Tibial nerve (tissue), 4 donors: ENCODE results near the gene CEBPG. TPM values are rescaled to one million over a fixed set of nuclear protein-coding genes. Genes with fewer than 3 reads are reported as not detected.

Source experiments
- DNase-seq, 2 donors: peaks; one replicate each; pipeline ENCODE4 v3.0.0-alpha.2; 2019; ENCODE audit warnings: low spot score in 2 of 2
- H3K27ac ChIP-seq, 4 donors: fragments of 200-600 bp; sonication (generic) in 3 of 4; one replicate each; pipeline ENCODE4 v1.5.1; 2017 to 2019; ENCODE audit warnings: mild to moderate bottlenecking in 1 of 4
- H3K27me3 ChIP-seq, 2 donors: fragments of 200-600 bp; sonication (generic) in 1 of 2; one replicate each; pipeline versions ENCODE4 v1.5.1 to v1.6.0; 2017 to 2019
- H3K36me3 ChIP-seq, 3 donors: fragments of 200-600 bp; sonication (generic); one replicate each; pipeline ENCODE4 v1.5.1; 2018 to 2019
- H3K4me1 ChIP-seq, 4 donors: fragments of 200-600 bp; sonication (generic) in 3 of 4; one replicate each; pipeline ENCODE4 v1.5.1; 2017 to 2019
- H3K4me3 ChIP-seq, 4 donors: fragments of 200-600 bp; sonication (generic) in 3 of 4; one replicate each; pipeline ENCODE4 v1.5.1; 2017 to 2019; ENCODE audit warnings: mild to moderate bottlenecking in 1 of 4, moderate library complexity in 1 of 4
- H3K9me3 ChIP-seq, 4 donors: fragments of 200-600 bp; sonication (generic) in 3 of 4; one replicate each; pipeline ENCODE4 v1.5.1; 2017 to 2019
- EP300 ChIP-seq, 2 donors: sonication (generic); formaldehyde crosslinking; IDR thresholded peaks; one replicate each; pipeline ENCODE4 v1.6.1; 2017; ENCODE audit warnings: antibody characterized with exemption in 2 of 2, mild to moderate bottlenecking in 1 of 2
- POLR2A ChIP-seq, 2 donors: fragments of 450-650 bp; IDR thresholded peaks; one replicate each; pipeline ENCODE4 v1.6.1; 2017; ENCODE audit warnings: antibody characterized with exemption in 2 of 2, mild to moderate bottlenecking in 2 of 2, moderate library complexity in 2 of 2
- WGBS, 2 donors: methylation state at CpG; one replicate each; pipeline ENCODE4 v1.1.5; 2018; 5-methylcytosine and 5-hydroxymethylcytosine counted together
- total RNA-seq, 4 donors: library from RNA; depleted of rRNA; stranded (reverse); fragments of >200 nt; gene quantifications; one replicate each; pipeline ENCODE4 v1.1.0, GENCODE V29; 2016
- TF ChIP-seq, protein P1 (sequence below), 5 experiments: fragments of 200-600 bp in 3 of 5; fragments of 450-650 bp in 2 of 5; sonication (generic) in 3 of 5; IDR thresholded peaks; one replicate each; pipeline ENCODE4 v1.5.1; 2016 to 2019; ENCODE audit warnings: antibody characterized with exemption in 5 of 5, mild to moderate bottlenecking in 3 of 5, moderate library complexity in 2 of 5

The CEBPG gene
- total RNA-seq, 4 donors from 2014 or later: 15.5 to 18.6 (median 16.7) TPM

DNA sequence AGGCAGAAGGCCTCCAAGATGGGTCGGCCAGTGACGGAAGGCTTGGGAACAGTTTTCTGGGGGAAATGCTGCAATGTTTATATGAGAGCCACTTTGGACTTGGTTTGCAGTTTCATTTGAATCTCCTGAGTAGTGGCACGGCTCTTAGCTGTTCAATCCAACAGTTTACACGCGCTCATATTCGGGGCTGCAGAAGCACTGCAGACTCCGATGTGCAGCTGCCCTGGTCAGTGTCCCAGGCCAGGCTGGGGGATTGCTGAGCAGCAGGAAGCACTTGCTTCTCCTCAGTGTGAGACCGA is 31.7 kb downstream of the CEBPG start:
- Histone ChIP-seq H3K4me3 (no peak overlapping the region), H3K27ac (peak overlapping the region in 1 of 4 donors; percentile 7), H3K9me3 (no peaks in the 10 kb centered on the region), H3K4me1 (peaks cover 0 to 16% (median 0%) of the 10 kb centered on the region in 4 donors), H3K36me3 (peaks cover 0 to 31% (median 0%) of the 10 kb centered on the region in 3 donors), H3K27me3 (no peaks in the 10 kb centered on the region)
- TF ChIP-seq, protein P1, sequence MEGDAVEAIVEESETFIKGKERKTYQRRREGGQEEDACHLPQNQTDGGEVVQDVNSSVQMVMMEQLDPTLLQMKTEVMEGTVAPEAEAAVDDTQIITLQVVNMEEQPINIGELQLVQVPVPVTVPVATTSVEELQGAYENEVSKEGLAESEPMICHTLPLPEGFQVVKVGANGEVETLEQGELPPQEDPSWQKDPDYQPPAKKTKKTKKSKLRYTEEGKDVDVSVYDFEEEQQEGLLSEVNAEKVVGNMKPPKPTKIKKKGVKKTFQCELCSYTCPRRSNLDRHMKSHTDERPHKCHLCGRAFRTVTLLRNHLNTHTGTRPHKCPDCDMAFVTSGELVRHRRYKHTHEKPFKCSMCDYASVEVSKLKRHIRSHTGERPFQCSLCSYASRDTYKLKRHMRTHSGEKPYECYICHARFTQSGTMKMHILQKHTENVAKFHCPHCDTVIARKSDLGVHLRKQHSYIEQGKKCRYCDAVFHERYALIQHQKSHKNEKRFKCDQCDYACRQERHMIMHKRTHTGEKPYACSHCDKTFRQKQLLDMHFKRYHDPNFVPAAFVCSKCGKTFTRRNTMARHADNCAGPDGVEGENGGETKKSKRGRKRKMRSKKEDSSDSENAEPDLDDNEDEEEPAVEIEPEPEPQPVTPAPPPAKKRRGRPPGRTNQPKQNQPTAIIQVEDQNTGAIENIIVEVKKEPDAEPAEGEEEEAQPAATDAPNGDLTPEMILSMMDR (IDR thresholded peaks at IDR 0.05): no peak
- no peak for TF ChIP-seq EP300 (IDR thresholded peaks at IDR 0.05)
- no peak for TF ChIP-seq POLR2A (IDR thresholded peaks at IDR 0.05)
- 75 to 80% methylated on average over 8 of the region's 8 CpGs for WGBS, 2 donors
- DNase-seq: no peak

DNA sequence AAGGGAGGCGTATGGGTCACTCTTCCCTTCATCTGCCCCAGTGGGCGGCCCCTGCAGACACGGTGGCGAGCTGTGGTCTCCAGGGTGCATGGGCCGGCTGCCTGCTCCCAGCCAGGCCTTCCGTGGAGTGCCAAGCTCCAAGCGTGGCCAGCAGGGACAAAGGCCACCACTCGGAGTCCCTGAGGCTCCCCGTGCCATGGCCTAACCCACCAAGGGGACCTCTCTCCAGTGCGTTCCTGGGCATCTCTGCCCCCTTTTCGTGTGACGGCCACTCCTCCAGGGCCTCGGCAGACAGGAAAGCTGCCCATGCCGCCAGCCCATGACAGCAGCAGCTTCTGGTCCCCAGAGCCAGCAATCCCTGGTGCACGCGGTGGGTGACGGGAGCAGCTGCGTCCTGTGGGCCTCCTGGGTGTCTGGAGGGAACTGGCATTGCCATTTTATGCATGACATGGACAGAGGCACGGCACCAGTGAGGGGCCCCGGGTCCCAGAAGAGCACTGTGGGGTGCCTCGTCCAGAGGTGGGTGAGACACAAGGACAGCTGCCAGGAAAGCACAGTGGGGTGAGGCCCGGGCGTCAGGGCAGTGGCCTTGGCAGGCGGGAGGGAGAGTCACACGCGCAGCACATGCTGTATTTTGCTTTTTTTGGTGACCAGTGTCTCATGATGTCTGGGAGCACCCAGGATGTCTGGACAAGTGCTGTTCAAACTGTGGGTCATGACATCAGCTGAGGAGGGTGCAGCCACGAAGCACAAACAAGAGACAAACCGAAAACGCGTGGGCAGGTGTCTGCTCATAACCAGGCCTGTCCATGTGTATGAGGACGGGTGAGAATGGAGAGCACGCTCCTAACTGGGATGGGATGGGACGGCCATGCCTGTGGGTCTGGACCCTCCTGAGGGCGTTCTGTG is 32.3 kb downstream of the CEBPG start:
- WGBS, 2 donors: 83 to 84% methylated on average over 22 to 32 of the region's 34 CpGs
- Histone ChIP-seq H3K27ac (no peak overlapping the region), H3K36me3 (peaks cover 0 to 31% (median 0%) of the 10 kb centered on the region in 3 donors), H3K27me3 (no peaks in the 10 kb centered on the region), H3K9me3 (no peaks in the 10 kb centered on the region), H3K4me3 (no peak overlapping the region), H3K4me1 (peaks cover 0 to 16% (median 0%) of the 10 kb centered on the region in 4 donors)
- no peak for DNase-seq
- TF ChIP-seq, protein P1 (IDR thresholded peaks at IDR 0.05): no peak
- TF ChIP-seq EP300 (IDR thresholded peaks at IDR 0.05) (no peak), POLR2A (IDR thresholded peaks at IDR 0.05) (no peak)

DNA sequence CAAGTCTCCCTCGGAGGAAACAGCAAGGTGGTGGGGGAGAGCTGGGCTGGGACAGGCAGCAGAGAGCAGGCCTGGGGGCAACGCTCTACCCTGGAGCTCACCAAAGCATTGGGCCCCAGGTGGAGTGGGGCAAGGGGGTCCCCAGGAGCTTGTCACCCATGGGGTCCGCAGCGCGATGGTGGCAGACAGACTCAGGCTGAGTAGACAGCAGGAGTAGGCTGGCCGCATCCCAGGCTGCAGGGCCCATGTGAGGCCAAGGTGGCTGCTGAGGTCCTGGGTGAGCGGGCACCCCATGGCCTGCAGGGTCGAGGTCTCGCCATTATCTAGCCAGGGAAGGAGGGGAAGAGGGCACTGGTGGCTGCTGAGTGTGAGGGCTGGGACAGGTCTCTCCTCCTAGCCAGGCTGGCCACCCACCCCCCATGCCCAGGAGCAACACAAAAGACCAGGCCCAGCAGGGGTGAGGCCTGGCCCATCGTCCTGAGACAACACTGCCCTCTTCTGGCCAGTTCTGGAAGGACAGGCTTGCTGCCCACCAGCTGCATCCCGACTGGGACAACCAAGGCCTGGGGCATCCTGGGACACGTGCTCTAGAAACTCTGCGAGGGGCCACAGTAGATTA is 33.1 kb downstream of the CEBPG start:
- peaks cover 0 to 16% (median 0%) of the 10 kb centered on the region in 4 donors for H3K4me1 ChIP-seq
- H3K4me3 ChIP-seq: no peak overlapping the region
- 25 to 61% methylated on average over 6 to 13 of the region's 13 CpGs for WGBS, 2 donors
- no peaks in the 10 kb centered on the region for H3K9me3 ChIP-seq
- no peak overlapping the region for H3K27ac ChIP-seq
- peak; percentile 69 to 90 for DNase-seq
- TF ChIP-seq, protein P1 (IDR thresholded peaks at IDR 0.05): peak; percentile 89 to 98 (median 97)
- TF ChIP-seq EP300 (IDR thresholded peaks at IDR 0.05): no peak
- no peaks in the 10 kb centered on the region for H3K27me3 ChIP-seq
- H3K36me3 ChIP-seq: peaks cover 0 to 31% (median 0%) of the 10 kb centered on the region in 3 donors

DNA sequence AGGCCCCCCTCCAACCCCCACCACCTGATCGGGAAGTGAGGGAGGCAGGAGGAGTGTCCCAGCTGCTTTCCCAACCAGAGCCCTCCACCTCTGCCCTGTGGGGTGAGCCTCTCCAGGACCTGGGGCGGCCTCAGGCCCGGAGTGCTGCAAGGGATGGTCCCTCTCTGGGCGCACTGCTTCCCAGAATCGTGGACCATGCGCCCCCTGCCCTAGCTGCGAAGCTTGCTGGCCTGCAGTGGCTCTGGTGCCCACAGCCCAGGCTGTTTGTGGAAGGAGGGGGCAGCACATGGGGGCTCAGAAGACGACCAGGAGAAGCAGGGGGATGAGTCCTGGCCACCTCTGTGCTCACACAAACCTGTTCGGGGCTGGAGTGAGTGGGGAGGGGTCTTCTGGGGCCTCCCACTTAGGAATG is 33.6 kb downstream of the CEBPG start:
- TF ChIP-seq EP300 (IDR thresholded peaks at IDR 0.05) (no peak), POLR2A (IDR thresholded peaks at IDR 0.05) (no peak)
- TF ChIP-seq, protein P1 (IDR thresholded peaks at IDR 0.05): peak in 1 of 5 experiments; percentile 24
- Histone ChIP-seq H3K27ac (no peak overlapping the region), H3K4me1 (peaks cover 0 to 16% (median 0%) of the 10 kb centered on the region in 4 donors), H3K9me3 (no peaks in the 10 kb centered on the region), H3K36me3 (peaks cover 0 to 30% (median 0%) of the 10 kb centered on the region in 3 donors), H3K4me3 (no peak overlapping the region), H3K27me3 (no peaks in the 10 kb centered on the region)
- WGBS, 2 donors: 49 to 60% methylated on average over 9 of the region's 9 CpGs
- DNase-seq: no peak

DNA sequence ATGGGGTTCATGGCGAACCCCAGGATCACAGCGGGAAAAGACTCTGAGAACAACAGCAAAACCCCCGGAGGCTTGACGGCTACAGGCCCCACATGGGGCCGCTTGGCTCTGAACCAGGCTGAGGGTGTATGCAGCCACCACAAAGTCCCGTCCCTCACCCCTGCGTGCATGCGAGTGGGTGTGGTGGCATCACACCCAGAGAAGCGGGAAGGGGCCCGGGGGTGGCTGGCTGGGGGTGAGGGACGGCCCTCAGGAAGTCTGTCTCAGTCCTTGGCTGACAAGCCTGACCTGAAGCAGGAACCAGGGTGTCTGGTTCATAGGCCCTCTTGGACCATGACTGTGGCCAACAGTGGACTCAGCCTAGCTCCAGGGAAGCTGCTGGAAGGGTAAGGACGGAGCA is 34.2 kb downstream of the CEBPG start:
- Histone ChIP-seq H3K4me1 (peaks cover 0 to 16% (median 0%) of the 10 kb centered on the region in 4 donors), H3K9me3 (no peaks in the 10 kb centered on the region), H3K4me3 (no peak overlapping the region), H3K27ac (no peak overlapping the region), H3K36me3 (peaks cover 0 to 30% (median 0%) of the 10 kb centered on the region in 3 donors), H3K27me3 (no peaks in the 10 kb centered on the region)
- 72 to 73% methylated on average over 9 to 12 of the region's 12 CpGs for WGBS, 2 donors
- no peak for DNase-seq
- TF ChIP-seq EP300 (IDR thresholded peaks at IDR 0.05): no peak
- TF ChIP-seq, protein P1 (IDR thresholded peaks at IDR 0.05): no peak
